ENCODE measurements around the gene TCF20.

- TF ChIP-seq CTCF (IDR thresholded peaks at IDR 0.05) = no peak
- TF ChIP-seq POLR2A (IDR thresholded peaks at IDR 0.05) = no peak
Observed at GRCh38 chr22:42271191-42271813, 849 bp upstream of the TCF20 start.

All from upper lobe of left lung (tissue), 4 donors.